ENCODE measurements around the gene CYP3A4.

CYP3A4 gene

DNA sequence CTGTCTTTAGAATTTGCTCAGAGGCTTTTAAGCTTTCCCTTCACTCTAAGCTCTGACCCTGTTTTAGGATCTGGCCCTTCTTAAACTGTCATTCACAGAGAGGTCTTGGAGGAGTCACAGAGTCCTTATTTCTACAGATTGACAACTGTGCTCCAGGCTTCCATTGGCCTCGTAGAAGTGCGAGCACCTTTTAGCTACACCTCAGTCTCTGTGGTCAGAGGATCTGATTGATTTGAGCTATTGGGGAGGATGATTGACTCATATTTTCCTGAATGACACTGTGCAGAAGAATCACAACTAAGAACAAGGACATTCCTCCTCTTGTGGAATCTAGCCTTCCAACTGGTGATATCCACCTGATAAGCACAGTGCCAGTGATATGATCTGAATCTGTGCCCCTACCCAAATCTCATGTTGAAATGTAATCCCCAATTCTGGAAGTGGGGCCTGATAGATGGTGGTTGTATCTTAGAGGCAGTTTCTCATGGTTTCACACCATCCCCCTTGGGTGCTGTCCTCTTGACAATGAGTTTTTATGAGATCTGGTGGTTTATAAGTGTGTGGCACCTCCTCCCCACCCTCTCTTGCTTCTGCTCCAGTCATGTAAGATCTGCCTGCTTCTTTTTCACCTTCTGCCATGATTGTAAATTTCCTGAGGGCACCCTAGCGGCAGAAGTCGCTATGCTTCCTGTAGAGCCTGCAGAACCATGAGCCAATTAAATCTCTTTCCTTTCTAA is 52.2 kb downstream of the CYP3A4 start:
- Histone ChIP-seq H3K79me2 (ENCODE audit: insufficient read depth, low read depth) (no peaks in the 10 kb centered on the region), H3K27ac (no peak overlapping the region), H2AFZ (ENCODE audit: low read depth) (no peak overlapping the region), H3K4me1 (ENCODE audit: low read depth, poor library complexity, severe bottlenecking) (no peaks in the 10 kb centered on the region), H3K36me3 (ENCODE audit: insufficient read depth) (no peaks in the 10 kb centered on the region), H3K4me2 (no peak overlapping the region), H3K9ac (no peak overlapping the region), H3K27me3 (ENCODE audit: insufficient read depth, low read depth) (no peaks in the 10 kb centered on the region), H3K4me3 (IDR thresholded peaks at IDR 0.05; ENCODE audit: insufficient read depth, low read depth, low read length) (no peak overlapping the region), H4K20me1 (ENCODE audit: insufficient read depth) (no peaks in the 10 kb centered on the region)
- TF ChIP-seq, protein P1, sequence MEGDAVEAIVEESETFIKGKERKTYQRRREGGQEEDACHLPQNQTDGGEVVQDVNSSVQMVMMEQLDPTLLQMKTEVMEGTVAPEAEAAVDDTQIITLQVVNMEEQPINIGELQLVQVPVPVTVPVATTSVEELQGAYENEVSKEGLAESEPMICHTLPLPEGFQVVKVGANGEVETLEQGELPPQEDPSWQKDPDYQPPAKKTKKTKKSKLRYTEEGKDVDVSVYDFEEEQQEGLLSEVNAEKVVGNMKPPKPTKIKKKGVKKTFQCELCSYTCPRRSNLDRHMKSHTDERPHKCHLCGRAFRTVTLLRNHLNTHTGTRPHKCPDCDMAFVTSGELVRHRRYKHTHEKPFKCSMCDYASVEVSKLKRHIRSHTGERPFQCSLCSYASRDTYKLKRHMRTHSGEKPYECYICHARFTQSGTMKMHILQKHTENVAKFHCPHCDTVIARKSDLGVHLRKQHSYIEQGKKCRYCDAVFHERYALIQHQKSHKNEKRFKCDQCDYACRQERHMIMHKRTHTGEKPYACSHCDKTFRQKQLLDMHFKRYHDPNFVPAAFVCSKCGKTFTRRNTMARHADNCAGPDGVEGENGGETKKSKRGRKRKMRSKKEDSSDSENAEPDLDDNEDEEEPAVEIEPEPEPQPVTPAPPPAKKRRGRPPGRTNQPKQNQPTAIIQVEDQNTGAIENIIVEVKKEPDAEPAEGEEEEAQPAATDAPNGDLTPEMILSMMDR (conservative IDR thresholded peaks at IDR 0.05; ENCODE audit: low read depth, low read length): no peak

DNA sequence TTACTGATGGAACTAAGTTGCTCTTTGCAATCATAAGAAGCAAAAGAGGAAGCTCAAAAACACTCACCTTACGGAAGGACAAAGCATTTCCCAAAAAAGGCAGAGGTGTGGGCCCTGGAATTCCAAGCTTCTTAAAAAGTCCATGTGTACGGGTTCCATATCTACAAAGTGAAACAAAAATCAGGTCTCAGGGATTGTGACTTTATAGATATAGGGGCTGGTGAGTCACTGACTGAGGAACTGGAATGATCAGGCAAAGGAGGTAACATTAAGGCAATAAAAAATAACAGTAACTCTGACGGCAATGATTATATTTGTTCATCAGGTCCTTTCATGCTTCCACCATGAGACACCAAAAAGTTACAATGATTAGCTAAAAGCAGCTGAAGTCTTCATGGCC is 53.0 kb downstream of the CYP3A4 start:
- Histone ChIP-seq H3K4me1 (ENCODE audit: low read depth, poor library complexity, severe bottlenecking) (no peaks in the 10 kb centered on the region), H3K27ac (no peak overlapping the region), H3K36me3 (ENCODE audit: insufficient read depth) (no peaks in the 10 kb centered on the region), H3K4me2 (no peak overlapping the region), H3K27me3 (ENCODE audit: insufficient read depth, low read depth) (no peaks in the 10 kb centered on the region), H2AFZ (ENCODE audit: low read depth) (no peak overlapping the region), H3K4me3 (IDR thresholded peaks at IDR 0.05; ENCODE audit: insufficient read depth, low read depth, low read length) (no peak overlapping the region), H4K20me1 (ENCODE audit: insufficient read depth) (no peaks in the 10 kb centered on the region), H3K79me2 (ENCODE audit: insufficient read depth, low read depth) (no peaks in the 10 kb centered on the region), H3K9ac (no peak overlapping the region)
- TF ChIP-seq, protein P1 (conservative IDR thresholded peaks at IDR 0.05; ENCODE audit: low read depth, low read length): no peak

- TF ChIP-seq, protein P1 (conservative IDR thresholded peaks at IDR 0.05; ENCODE audit: low read depth, low read length): no peak
- no peak overlapping the region for H3K27ac ChIP-seq
- no peaks in the 10 kb centered on the region for H3K79me2 ChIP-seq (ENCODE audit: insufficient read depth, low read depth)
- H3K4me1 ChIP-seq (ENCODE audit: low read depth, poor library complexity, severe bottlenecking): no peaks in the 10 kb centered on the region
- H3K27me3 ChIP-seq (ENCODE audit: insufficient read depth, low read depth): no peaks in the 10 kb centered on the region
- H2AFZ ChIP-seq (ENCODE audit: low read depth): no peak overlapping the region
- no peak overlapping the region for H3K4me3 ChIP-seq (IDR thresholded peaks at IDR 0.05; ENCODE audit: insufficient read depth, low read depth, low read length)
- H3K36me3 ChIP-seq (ENCODE audit: insufficient read depth): no peaks in the 10 kb centered on the region
- no peaks in the 10 kb centered on the region for H4K20me1 ChIP-seq (ENCODE audit: insufficient read depth)
- H3K9ac ChIP-seq: no peak overlapping the region
- no peak overlapping the region for H3K4me2 ChIP-seq
Measured at GRCh38 chr7:99730238-99730810, 53.7 kb downstream of the CYP3A4 start.

DNA sequence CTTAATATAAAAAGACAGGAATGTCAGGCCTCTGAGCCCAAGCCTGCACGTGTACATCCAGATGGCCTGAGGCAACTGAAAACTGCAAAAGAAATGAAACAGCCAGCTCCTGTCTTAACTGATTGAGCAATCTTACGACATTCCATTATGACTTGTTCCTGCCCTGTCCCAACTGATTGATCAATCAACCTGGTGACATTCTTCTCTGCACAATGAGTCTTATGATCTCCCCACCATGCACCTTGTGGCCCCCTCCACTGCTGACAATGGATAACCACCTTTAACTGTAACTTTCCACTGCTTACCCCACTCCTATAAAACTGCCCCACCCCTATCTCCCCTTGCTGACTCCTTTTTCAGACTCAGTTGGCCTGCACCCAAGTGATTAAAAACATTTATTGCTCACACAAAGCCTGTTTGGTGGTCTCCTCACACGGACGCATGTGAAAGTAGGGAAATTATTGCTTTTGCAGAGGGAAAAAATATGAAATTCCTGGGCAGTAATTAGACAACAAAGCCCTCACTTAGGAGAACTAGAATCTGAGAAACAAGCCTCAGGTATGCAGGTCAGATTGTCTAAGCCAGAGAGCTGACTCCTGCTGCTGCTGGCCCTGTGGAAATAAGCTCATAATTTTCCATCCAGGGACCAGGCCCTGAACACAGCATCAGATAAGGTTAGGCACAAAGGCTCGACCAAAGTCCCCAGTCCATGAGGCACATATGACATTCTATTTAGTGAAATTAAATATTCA is 54.3 kb downstream of the CYP3A4 start:
- TF ChIP-seq, protein P1 (conservative IDR thresholded peaks at IDR 0.05; ENCODE audit: low read depth, low read length): no peak
- Histone ChIP-seq H3K79me2 (ENCODE audit: insufficient read depth, low read depth) (no peaks in the 10 kb centered on the region), H3K4me2 (no peak overlapping the region), H3K4me1 (ENCODE audit: low read depth, poor library complexity, severe bottlenecking) (no peaks in the 10 kb centered on the region), H2AFZ (ENCODE audit: low read depth) (no peak overlapping the region), H3K27me3 (ENCODE audit: insufficient read depth, low read depth) (no peaks in the 10 kb centered on the region), H3K9ac (no peak overlapping the region), H4K20me1 (ENCODE audit: insufficient read depth) (no peaks in the 10 kb centered on the region), H3K36me3 (ENCODE audit: insufficient read depth) (no peaks in the 10 kb centered on the region), H3K27ac (no peak overlapping the region), H3K4me3 (IDR thresholded peaks at IDR 0.05; ENCODE audit: insufficient read depth, low read depth, low read length) (no peak overlapping the region)

Measured in KMS-11 (cell line).